IPS DF 4.7 (cell line): ENCODE data around the gene MAN2A2.
"Not testable (repeated sequence)": the region's sequence is repeated elsewhere in the genome, so short reads cannot be mapped to it uniquely, and the experiment has no call there.

Experiments used
- DNase-seq: peaks from one replicate; pipeline ENCODE4 v3.0.0-alpha.2; 2013; ENCODE audit warnings: low spot score; ENCODE audit errors: extremely low read depth

The MAN2A2 gene

DNA sequence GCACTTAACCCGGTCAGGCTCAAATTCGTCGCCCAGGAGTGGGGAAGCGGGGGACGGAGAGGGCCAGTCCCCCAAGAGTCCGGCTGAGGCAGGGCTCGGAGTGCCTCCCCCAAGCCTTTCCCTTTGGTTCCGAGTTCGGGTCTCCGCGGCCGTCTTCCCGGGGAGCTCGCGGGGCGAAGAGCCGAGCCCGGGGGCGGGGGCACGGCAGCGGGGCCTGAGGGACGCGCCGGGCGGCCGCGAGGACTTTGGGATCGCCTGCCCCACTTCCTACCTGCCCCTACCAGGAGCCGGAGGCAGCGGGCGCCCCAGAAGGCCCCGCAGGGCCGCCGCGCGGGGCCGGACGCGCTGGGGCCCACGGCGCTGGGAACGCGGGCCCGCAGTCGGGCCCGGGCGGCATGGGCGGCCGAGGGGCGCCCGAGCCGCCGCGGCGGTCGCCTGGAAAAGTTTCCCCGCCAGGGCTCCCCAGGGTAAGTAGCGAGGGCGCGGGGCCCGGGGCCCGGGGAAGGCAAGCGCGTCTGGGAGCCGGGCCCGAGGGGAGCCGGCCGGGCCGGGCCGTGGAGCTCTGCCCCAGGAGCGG is 31.9 kb upstream of the MAN2A2 start:
- DNase-seq, result no peak

DNA sequence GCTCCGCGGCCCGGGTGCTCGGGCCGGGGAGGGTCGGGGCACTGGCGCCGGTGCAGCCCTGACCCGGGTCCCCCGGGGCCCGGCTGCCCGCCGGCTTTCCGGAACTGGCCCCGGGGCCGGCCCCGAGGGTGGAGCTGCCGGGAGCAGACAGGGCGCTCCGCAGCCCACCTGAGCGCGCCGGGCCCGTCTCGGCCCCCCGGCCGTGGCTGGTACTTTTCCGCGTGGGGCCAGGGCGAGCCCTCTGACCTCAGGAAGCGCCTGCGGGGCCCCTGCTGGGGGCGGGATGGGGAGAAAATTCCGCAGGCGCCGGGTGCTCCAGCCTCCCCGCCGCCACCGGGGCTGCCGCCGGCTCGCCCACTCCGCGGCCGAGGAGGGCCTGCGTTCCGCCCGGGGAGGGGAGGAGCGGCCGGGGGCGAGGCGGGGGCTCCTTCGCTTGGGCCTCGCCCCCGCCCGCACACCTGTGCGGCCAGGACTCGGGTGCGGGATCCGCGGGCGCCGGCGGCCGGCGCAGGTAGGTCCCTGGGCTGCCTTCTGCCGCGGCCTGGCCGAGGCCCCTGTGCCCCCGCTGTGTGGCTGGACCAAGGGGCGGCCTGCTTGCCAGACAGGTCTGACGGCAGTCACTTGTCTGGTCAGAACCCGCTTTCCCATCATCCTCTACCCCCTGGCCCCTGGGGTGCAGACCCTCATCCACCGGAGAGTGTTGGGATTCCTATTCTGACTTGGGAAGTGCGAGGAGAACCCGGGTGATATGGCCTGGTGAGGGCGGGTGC is 31.2 kb upstream of the MAN2A2 start:
- DNase-seq, result no peak

DNA sequence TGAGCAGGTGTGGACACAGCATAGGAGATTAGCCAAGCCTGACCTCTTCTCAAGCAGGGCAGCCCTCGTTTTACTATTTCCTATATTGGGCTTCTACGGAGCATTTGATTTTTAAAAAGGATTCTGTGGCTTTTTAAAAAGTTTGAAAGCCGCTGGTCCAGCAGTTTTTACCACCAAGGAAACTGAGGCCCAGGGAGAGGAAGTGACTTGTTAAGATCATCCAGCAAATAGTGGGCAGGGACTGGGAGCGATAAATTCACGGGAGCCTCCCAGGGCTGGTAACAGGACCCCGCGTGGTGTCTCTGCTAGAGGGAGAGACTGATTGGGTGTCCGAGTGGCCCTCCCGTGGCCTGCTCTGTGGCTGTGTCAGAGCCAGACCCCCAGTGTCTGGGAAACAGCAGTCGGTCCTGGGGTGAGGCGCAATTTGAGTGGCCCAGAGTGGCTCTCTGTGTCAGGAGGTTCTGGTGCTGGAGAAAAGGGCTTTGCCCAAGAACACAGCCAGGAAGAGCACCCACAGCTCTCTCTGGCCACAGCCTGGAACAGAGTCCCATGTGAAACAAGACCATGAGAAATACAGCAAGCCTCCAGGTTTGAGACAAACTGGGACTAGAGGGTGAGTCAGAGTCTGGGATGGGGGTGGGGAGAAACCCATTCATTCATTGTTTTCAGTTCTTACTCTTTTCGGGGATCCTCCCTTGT is 30.5 kb upstream of the MAN2A2 start:
- DNase-seq, result no peak

DNA sequence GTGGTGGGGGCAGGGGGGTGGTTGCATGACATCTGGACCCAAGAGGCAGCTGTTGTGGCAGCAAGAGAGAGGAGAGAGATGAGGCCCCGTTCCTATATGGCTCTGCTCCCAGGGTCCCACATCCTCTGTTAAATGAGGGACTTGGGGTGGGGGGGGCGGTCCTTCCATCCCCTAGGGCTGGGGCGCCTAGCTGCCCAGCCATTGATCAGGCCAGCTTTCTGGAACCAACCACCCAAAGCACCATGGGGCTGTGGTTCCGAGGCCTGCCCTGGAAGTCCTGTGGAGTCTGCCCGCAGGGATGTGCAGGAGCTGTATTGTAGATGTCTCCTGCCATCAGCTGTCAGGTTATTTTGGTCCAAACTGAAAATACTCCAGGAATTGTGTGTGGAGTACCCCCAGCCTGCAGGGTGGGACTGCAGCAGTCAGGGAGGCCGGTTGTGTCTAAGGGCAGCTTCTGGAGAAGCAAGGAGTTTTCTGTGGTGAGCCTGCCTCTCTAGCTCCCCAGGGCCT is 29.6 kb upstream of the MAN2A2 start:
- no peak for DNase-seq

DNA sequence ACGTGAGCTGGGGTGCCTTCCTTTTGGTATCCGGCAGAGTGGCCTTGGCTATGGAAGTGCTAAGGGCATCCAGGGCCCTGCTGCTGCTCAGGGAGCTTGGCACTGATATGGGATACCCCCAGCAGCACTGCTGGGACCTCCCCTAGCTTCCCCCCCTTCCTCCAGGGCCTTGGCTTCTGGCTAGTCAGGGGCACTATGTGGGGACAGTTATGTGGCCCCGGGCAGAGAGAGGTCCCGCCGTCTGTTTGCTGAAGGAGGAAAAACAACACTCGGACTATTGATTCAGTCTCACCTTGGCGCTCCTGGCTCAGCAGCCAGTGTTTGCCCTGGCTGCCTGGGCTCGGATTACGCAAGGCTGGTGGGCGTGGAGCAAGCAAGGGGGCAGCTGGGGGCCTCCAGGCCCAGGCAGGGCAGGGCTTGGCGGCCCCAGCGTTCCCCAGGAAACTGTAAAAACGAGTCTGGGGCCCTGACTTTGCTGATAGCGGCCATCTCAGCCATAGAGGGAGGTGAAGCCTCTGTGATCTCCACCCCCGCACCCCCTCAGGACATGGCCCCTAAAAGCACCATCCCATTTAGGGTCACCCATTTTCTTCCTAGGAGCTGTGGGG is 29.0 kb upstream of the MAN2A2 start:
- no peak for DNase-seq

DNA sequence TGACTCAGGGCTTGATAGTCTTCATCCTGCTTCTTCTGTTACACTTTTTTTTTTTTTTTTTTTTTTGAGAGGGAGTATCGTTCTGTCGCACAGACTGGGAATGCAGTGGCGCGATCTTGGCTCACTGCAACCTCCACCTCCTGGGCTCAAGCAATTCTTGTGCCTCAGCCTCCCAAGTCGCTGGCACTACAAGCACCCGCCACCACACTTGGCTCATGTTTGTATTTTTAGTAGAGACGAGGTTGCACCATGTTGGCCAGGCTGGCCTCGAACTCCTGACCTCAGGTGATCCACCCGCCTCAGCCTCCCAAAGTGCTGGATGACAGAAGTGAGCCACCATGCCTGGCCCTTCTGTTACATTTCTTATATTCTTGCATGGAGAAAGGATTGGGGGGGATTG is 28.1 kb upstream of the MAN2A2 start:
- DNase-seq, result not testable (repeated sequence)

DNA sequence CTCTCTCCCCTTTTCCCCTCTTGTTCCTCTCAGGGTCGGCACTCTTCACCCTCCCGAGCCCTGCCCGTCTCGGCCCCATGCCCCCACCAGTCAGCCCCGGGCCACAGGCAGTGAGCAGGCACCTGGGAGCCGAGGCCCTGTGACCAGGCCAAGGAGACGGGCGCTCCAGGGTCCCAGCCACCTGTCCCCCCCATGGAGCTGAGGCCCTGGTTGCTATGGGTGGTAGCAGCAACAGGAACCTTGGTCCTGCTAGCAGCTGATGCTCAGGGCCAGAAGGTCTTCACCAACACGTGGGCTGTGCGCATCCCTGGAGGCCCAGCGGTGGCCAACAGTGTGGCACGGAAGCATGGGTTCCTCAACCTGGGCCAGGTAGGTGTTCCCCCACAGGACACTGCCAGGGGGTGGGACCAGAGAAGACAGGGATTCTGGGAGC is 27.5 kb upstream of the MAN2A2 start:
- no peak for DNase-seq

DNA sequence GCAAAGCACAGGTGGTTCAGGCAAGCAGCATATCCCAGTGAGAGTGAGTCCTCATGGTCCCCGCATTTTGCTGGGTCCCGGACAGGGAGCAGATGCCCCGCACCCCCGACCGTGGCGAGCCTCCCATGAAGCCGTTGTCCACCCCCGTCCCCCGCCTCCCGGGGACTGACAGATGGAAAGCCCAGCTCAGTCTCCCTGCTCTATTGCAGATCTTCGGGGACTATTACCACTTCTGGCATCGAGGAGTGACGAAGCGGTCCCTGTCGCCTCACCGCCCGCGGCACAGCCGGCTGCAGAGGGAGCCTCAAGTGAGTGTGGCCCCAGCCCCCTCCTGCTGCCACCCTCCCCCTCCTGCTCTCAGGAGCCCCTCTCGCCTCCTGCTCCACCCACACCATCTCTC is 27.1 kb upstream of the MAN2A2 start:
- no peak for DNase-seq

DNA sequence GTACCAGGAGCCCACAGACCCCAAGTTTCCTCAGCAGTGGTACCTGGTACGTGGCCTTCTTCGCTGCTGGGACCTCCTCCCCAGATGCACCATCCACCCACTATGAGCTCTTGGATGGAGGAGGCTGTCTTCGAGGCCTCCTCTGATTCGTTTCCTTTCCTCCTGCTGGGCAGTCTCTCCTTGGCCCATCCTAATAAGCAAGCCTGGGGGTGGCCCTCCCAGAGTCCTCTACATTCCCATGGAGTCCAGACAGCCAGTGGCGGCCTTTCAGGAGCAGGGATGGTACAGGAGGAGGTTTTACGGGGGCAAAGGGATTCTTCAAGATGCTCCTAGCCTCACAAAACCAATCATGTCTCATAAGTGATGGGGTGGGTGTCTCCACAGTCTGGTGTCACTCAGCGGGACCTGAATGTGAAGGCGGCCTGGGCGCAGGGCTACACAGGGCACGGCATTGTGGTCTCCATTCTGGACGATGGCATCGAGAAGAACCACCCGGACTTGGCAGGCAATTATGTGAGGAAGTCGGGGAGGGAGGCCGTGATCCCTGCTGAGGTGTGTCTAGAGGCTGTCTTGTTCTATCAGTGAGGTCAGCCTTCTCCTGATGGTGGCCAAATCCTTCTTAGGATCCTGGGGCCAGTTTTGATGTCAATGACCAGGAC is 26.5 kb upstream of the MAN2A2 start:
- DNase-seq, result no peak

DNA sequence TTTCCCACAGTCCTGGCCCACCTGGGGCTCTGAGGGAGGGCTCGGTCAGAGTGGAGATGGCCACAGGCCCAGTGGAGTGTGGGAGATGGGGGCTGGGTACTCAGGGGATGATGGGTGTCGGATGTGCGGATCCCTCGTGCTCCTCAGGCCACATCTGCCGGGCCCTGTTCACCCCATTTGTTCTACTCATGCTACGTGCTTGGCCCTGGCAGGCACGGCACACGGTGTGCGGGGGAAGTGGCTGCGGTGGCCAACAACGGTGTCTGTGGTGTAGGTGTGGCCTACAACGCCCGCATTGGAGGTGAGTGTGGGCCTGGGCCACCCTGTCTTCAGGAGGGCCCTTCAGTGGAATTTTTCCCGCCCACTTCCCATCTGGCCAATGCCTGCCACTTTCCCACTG is 25.8 kb upstream of the MAN2A2 start:
- no peak for DNase-seq

DNA sequence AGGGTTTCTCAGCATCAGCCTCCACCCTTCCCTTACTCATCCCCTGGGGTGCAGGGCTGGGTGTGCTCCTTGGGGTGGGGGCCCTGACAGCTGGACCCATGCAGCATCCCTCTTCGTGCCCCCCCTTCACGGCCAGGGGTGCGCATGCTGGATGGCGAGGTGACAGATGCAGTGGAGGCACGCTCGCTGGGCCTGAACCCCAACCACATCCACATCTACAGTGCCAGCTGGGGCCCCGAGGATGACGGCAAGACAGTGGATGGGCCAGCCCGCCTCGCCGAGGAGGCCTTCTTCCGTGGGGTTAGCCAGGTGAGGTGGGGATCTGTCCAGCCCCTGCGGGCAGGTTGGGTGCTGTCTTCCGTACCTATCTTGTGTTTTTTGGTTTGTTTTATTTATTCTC is 25.1 kb upstream of the MAN2A2 start:
- no peak for DNase-seq

DNA sequence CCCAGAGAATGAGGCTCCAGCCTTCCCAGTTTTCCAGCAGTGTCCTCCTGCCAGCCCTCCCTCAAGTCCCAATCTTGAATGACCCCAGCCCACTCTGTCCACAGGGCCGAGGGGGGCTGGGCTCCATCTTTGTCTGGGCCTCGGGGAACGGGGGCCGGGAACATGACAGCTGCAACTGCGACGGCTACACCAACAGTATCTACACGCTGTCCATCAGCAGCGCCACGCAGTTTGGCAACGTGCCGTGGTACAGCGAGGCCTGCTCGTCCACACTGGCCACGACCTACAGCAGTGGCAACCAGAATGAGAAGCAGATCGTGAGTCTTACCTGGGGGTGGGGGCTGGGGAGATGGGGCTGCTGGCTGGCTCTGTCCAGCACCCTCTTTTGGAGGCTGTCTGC is 24.4 kb upstream of the MAN2A2 start:
- DNase-seq, result no peak

DNA sequence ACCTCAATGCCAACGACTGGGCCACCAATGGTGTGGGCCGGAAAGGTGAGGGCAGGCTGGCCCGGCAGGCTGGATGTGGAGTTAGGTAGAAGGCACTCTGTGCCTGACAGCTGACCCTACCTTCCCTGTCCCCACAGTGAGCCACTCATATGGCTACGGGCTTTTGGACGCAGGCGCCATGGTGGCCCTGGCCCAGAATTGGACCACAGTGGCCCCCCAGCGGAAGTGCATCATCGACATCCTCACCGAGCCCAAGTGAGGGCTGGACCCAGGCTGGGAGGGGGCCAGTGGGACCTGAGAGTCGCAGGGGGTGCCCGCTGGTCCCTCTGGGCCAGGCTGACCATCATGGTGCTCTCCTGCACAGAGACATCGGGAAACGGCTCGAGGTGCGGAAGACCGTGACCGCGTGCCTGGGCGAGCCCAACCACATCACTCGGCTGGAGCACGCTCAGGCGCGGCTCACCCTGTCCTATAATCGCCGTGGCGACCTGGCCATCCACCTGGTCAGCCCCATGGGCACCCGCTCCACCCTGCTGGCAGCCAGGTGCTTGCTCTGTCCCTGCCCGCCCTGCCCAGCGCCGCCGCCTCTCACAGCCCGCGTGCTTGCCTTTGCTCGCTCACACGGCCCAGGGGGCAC is 23.3 kb upstream of the MAN2A2 start:
- no peak for DNase-seq

DNA sequence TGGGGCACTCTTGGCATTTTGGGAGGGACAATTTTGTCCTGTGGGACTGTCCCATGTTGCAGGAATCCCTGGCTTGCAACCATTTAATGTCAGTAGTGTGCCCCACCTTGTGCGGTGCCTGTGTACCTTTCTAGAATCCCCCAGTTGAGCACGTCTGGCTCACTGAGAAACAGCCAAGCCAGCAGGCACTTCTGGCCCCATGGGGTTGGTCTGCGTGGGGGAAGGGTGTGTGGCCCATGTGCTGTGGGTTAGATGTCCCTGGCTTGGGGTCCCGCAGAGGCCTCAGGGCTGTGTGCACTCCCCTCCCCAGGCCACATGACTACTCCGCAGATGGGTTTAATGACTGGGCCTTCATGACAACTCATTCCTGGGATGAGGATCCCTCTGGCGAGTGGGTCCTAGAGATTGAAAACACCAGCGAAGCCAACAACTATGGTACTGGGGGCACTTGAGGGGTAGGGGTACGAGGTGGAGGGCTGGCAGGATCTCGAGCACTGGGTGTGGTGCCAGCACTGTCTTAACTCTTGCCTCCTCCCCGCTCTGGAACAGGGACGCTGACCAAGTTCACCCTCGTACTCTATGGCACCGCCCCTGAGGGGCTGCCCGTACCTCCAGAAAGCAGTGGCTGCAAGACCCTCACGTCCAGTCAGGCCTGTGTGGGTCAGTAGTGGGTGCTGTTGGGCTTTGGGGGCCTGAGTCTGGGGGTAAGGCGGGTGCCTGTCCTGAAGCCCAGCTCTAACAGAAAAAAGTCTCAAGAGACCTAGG is 22.5 kb upstream of the MAN2A2 start:
- no peak for DNase-seq

DNA sequence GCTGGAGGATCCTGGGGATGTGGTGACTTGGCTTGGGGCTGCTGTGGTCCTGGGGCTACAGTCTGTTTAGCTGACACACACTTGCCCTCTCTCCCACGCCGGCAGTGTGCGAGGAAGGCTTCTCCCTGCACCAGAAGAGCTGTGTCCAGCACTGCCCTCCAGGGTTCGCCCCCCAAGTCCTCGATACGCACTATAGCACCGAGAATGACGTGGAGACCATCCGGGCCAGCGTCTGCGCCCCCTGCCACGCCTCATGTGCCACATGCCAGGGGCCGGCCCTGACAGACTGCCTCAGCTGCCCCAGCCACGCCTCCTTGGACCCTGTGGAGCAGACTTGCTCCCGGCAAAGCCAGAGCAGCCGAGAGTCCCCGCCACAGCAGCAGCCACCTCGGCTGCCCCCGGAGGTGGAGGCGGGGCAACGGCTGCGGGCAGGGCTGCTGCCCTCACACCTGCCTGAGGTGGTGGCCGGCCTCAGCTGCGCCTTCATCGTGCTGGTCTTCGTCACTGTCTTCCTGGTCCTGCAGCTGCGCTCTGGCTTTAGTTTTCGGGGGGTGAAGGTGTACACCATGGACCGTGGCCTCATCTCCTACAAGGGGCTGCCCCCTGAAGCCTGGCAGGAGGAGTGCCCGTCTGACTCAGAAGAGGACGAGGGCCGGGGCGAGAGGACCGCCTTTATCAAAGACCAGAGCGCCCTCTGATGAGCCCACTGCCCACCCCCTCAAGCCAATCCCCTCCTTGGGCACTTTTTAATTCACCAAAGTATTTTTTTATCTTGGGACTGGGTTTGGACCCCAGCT is 21.7 kb upstream of the MAN2A2 start:
- DNase-seq, result no peak

DNA sequence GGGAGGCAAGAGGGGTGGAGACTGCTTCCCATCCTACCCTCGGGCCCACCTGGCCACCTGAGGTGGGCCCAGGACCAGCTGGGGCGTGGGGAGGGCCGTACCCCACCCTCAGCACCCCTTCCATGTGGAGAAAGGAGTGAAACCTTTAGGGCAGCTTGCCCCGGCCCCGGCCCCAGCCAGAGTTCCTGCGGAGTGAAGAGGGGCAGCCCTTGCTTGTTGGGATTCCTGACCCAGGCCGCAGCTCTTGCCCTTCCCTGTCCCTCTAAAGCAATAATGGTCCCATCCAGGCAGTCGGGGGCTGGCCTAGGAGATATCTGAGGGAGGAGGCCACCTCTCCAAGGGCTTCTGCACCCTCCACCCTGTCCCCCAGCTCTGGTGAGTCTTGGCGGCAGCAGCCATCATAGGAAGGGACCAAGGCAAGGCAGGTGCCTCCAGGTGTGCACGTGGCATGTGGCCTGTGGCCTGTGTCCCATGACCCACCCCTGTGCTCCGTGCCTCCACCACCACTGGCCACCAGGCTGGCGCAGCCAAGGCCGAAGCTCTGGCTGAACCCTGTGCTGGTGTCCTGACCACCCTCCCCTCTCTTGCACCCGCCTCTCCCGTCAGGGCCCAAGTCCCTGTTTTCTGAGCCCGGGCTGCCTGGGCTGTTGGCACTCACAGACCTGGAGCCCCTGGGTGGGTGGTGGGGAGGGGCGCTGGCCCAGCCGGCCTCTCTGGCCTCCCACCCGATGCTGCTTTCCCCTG is 21.0 kb upstream of the MAN2A2 start:
- no peak for DNase-seq

DNA sequence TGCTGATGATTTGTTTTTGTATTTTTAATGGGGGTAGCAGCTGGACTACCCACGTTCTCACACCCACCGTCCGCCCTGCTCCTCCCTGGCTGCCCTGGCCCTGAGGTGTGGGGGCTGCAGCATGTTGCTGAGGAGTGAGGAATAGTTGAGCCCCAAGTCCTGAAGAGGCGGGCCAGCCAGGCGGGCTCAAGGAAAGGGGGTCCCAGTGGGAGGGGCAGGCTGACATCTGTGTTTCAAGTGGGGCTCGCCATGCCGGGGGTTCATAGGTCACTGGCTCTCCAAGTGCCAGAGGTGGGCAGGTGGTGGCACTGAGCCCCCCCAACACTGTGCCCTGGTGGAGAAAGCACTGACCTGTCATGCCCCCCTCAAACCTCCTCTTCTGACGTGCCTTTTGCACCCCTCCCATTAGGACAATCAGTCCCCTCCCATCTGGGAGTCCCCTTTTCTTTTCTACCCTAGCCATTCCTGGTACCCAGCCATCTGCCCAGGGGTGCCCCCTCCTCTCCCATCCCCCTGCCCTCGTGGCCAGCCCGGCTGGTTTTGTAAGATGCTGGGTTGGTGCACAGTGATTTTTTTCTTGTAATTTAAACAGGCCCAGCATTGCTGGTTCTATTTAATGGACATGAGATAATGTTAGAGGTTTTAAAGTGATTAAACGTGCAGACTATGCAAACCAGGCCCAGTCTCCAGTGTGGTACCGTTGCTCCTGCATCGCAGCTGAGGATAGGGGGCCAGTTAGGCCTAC is 20.1 kb upstream of the MAN2A2 start:
- no peak for DNase-seq

DNA sequence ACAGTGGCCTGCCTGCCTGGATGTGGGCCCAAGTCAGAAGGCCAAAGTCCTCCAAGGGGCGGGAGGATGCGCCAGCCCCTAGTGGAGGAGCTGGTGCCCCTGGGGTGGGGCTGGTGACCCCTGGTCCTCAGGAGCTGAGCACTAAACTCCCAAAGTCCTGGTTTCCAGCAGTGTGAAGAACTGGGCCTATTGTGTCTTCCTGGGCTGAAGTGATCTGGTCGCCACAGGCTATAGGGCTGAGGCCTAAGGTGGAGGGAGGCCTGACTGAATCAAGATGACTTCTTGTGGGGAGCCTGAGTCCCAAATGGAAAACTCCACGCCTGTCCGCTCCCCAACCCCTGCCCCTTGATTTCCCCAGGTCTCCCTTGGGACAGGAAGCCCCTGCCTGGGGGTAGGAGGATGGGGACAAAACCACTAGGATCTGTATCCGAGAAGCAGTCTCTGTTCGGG is 19.6 kb upstream of the MAN2A2 start:
- DNase-seq, result no peak
